CD14-positive monocyte (primary cell): ENCODE data around the gene NT5C1B. TPM values are rescaled to one million over a fixed set of nuclear protein-coding genes. Genes with fewer than 3 reads are reported as not detected.

ENCODE experiments used
- DNase-seq, 3 donors: peaks; one replicate each; pipeline ENCODE4 v3.0.0-alpha.2; 2011 to 2022
- H2AFZ ChIP-seq: 2 replicates; pipeline ENCODE4 v1.6.0; 2012; ENCODE audit warnings: mild to moderate bottlenecking, low read depth, low read length, inconsistent platforms; ENCODE audit not compliant: insufficient read depth, poor library complexity, severe bottlenecking
- H3K27ac ChIP-seq, 2 donors: 1 replicate in 1 of 2; 2 replicates in 1 of 2; pipeline ENCODE4 v1.5.1; 2012 to 2013; ENCODE audit warnings: low read length in 2 of 2, control low read depth in 1 of 2, inconsistent platforms in 1 of 2, low read depth in 1 of 2, mild to moderate bottlenecking in 1 of 2
- H3K27me3 ChIP-seq, 2 donors: one replicate each; pipeline versions ENCODE4 v1.6.0 to v1.6.1; 2011 to 2013; ENCODE audit warnings: low read length in 2 of 2; ENCODE audit not compliant: control insufficient read depth in 2 of 2, insufficient read depth in 2 of 2
- H3K36me3 ChIP-seq, 2 donors: replicated peaks in 1 of 2; 1 replicate in 1 of 2; 2 replicates in 1 of 2; pipeline versions ENCODE4 v1.5.1 to v1.6.1; 2012 to 2013; ENCODE audit warnings: low read length in 2 of 2, control low read depth in 1 of 2, inconsistent platforms in 1 of 2, mild to moderate bottlenecking in 1 of 2; ENCODE audit not compliant: insufficient read depth in 2 of 2, control insufficient read depth in 1 of 2
- H3K4me1 ChIP-seq, 2 donors: 1 replicate in 1 of 2; 2 replicates in 1 of 2; pipeline versions ENCODE4 v1.5.1 to v1.6.1; 2012 to 2013; ENCODE audit warnings: low read length in 2 of 2, control low read depth in 1 of 2, inconsistent platforms in 1 of 2, mild to moderate bottlenecking in 1 of 2, moderate library complexity in 1 of 2; ENCODE audit not compliant: insufficient read depth in 2 of 2, control insufficient read depth in 1 of 2
- H3K4me2 ChIP-seq: replicated peaks from 2 replicates; pipeline ENCODE3; 2012; ENCODE audit warnings: low read length, moderate library complexity, mild to moderate bottlenecking; ENCODE audit not compliant: poor library complexity, severe bottlenecking; ENCODE audit errors: extremely low read depth
- H3K4me3 ChIP-seq, 3 experiments: fragments of 200-600 bp in 1 of 3; sonication (generic) in 1 of 3; replicated peaks in 1 of 3; 1 replicate in 2 of 3; 2 replicates in 1 of 3; pipeline ENCODE4 v1.5.1; 2011 to 2013; ENCODE audit warnings: low read length in 3 of 3, mild to moderate bottlenecking in 3 of 3, control low read depth in 2 of 3, low read depth in 2 of 3, inconsistent platforms in 1 of 3, moderate library complexity in 1 of 3
- H3K79me2 ChIP-seq: 2 replicates; pipeline ENCODE4 v1.6.0; 2012; ENCODE audit warnings: mild to moderate bottlenecking, control low read depth, inconsistent platforms, low read length, moderate library complexity; ENCODE audit not compliant: insufficient read depth
- H3K9ac ChIP-seq: 2 replicates; pipeline ENCODE4 v1.6.0; 2017; ENCODE audit warnings: low read length, mild to moderate bottlenecking; ENCODE audit not compliant: insufficient read depth, poor library complexity, severe bottlenecking
- H3K9me3 ChIP-seq, 2 donors: replicated peaks in 1 of 2; 1 replicate in 1 of 2; 2 replicates in 1 of 2; pipeline versions ENCODE4 v1.5.1 to v1.6.1; 2012 to 2013; ENCODE audit warnings: low read length in 2 of 2, control low read depth in 1 of 2; ENCODE audit not compliant: control insufficient read depth in 1 of 2, insufficient read depth in 1 of 2
- H4K20me1 ChIP-seq: 2 replicates; pipeline ENCODE4 v1.6.0; 2012; ENCODE audit warnings: mild to moderate bottlenecking, low read length, control low read depth, moderate library complexity; ENCODE audit not compliant: insufficient read depth
- H3K27ac Mint-ChIP-seq, 7 donors: one replicate each; pipeline ENCODE4 v1.8.0; 2020; ENCODE audit warnings: mild to moderate bottlenecking in 7 of 7, mixed read lengths in 7 of 7, moderate library complexity in 6 of 7, inconsistent platforms in 2 of 7
- H3K27me3 Mint-ChIP-seq, 3 donors: one replicate each; pipeline ENCODE4 v1.8.0; 2021 to 2022; ENCODE audit warnings: low read depth in 3 of 3, mild to moderate bottlenecking in 3 of 3, mixed read lengths in 3 of 3, moderate library complexity in 3 of 3, inconsistent platforms in 1 of 3
- H3K36me3 Mint-ChIP-seq, 2 donors: one replicate each; pipeline ENCODE4 v1.8.0; 2020; ENCODE audit warnings: mixed read lengths in 2 of 2, inconsistent platforms in 1 of 2, mild to moderate bottlenecking in 1 of 2
- H3K4me1 Mint-ChIP-seq: one replicate; pipeline ENCODE4 v1.8.0; 2020; ENCODE audit warnings: mild to moderate bottlenecking, mixed read lengths
- H3K4me3 Mint-ChIP-seq, 2 donors: one replicate each; pipeline ENCODE4 v1.8.0; 2020; ENCODE audit warnings: mild to moderate bottlenecking in 2 of 2, mixed read lengths in 2 of 2, moderate library complexity in 1 of 2
- H3K9me3 Mint-ChIP-seq, 7 donors: one replicate each; pipeline ENCODE4 v1.8.0; 2020 to 2022; ENCODE audit warnings: mixed read lengths in 7 of 7, mild to moderate bottlenecking in 6 of 7, moderate library complexity in 6 of 7, inconsistent platforms in 2 of 7
- CTCF ChIP-seq: fragments of 200-600 bp; IDR thresholded peaks from one replicate; pipeline ENCODE4 v1.8.0; 2022; ENCODE audit warnings: antibody characterized with exemption, mild to moderate bottlenecking
- WGBS: methylation state at CpG from one replicate; pipeline ENCODE4 v1.1.5; 2013; ENCODE audit warnings: missing lambda C conversion rate; ENCODE audit not compliant: insufficient coverage; 5-methylcytosine and 5-hydroxymethylcytosine counted together
- intact Hi-C, 2 donors: fragments of 100-400 bp; cut with micrococcal nuclease; formaldehyde crosslinking; loops; one replicate each; pipeline versions ENCODE4 v1.15.0 to v1.15.1; 2023
- polyA plus RNA-seq, 3 donors: library from polyadenylated mRNA; depleted of rRNA in 1 of 3; unstranded in 2 of 3; stranded (reverse) in 1 of 3; fragments of 300-500 nt in 2 of 3; fragments of >200 nt in 1 of 3; fragmentation: Illumina TruSeq in 2 of 3; gene quantifications; 1 replicate in 2 of 3; 2 replicates in 1 of 3; pipeline ENCODE4 v1.2.3, GENCODE V29; 2012 to 2021

NT5C1B gene
- polyA plus RNA-seq, 3 donors = not detected

- intact Hi-C loops = no loop called here
- Mint-ChIP-seq H3K36me3 (no peaks in the 10 kb centered on the region), H3K27ac (no peak overlapping the region), H3K27me3 (no peaks in the 10 kb centered on the region), H3K4me1 (no peaks in the 10 kb centered on the region), H3K4me3 (no peak overlapping the region), H3K9me3 (peaks cover 0 to 6% (median 3%) of the 10 kb centered on the region in 7 donors)
- peaks cover 0 to 9% of the 10 kb centered on the region in 2 donors for H3K9me3 ChIP-seq
- no peak overlapping the region for H3K4me2 ChIP-seq
- no peaks in the 10 kb centered on the region for H4K20me1 ChIP-seq
- no peak for DNase-seq
- no peak overlapping the region for H3K9ac ChIP-seq
- no peaks in the 10 kb centered on the region for H3K79me2 ChIP-seq
- H3K36me3 ChIP-seq = no peaks in the 10 kb centered on the region
- H3K4me3 ChIP-seq = no peak overlapping the region
- no CpG with 5 or more reads among the region's 2 CpGs for WGBS
- H3K27me3 ChIP-seq = no peaks in the 10 kb centered on the region
- H2AFZ ChIP-seq = no peak overlapping the region
- no peak overlapping the region for H3K27ac ChIP-seq
- no peaks in the 10 kb centered on the region for H3K4me1 ChIP-seq
- no peak for TF ChIP-seq CTCF
Measured at GRCh38 chr2:18626256-18626668, 36.9 kb upstream of the NT5C1B start.

GRCh38 chr2:18625563-18625962, 36.2 kb upstream of the NT5C1B start:
- no peaks in the 10 kb centered on the region for H3K36me3 Mint-ChIP-seq
- no CpG with 5 or more reads among the region's 3 CpGs for WGBS
- no peak for DNase-seq
- Histone ChIP-seq H2AFZ (no peak overlapping the region), H3K27ac (no peak overlapping the region), H3K36me3 (no peaks in the 10 kb centered on the region), H3K79me2 (no peaks in the 10 kb centered on the region), H3K27me3 (no peaks in the 10 kb centered on the region), H3K4me2 (no peak overlapping the region), H3K4me3 (no peak overlapping the region), H3K9me3 (peaks cover 0 to 4% of the 10 kb centered on the region in 2 donors), H4K20me1 (no peaks in the 10 kb centered on the region), H3K9ac (no peak overlapping the region), H3K4me1 (no peaks in the 10 kb centered on the region)
- H3K4me3 Mint-ChIP-seq = no peak overlapping the region
- H3K27ac Mint-ChIP-seq = no peak overlapping the region
- intact Hi-C loops = no loop called here
- no peaks in the 10 kb centered on the region for H3K4me1 Mint-ChIP-seq
- no peak for TF ChIP-seq CTCF
- peaks cover 0 to 6% (median under 1%) of the 10 kb centered on the region in 7 donors for H3K9me3 Mint-ChIP-seq
- H3K27me3 Mint-ChIP-seq = no peaks in the 10 kb centered on the region
